ENCODE data around the gene MTG2. TPM values are rescaled to one million over a fixed set of nuclear protein-coding genes. Genes with fewer than 3 reads are reported as not detected.

The MTG2 gene
- polyA plus RNA-seq, 1 donor (not counting 4 experiments of a cell fraction or from before 2014, with no cell fraction given), result 24.7 TPM

DNA sequence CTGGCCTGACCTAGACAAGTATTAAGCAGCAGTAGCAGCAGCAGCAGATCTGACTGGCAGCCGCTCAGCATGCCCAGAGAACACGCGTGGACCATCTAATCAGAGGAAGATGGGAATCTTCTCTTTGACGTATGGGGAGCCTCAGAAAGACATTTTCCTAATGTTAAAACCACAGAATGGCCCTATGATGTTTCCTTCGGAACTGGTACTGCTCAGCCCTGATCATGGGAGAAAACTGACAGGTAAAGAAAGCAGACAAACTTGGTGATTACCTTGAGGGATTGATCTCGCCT is 45.8 kb upstream of the MTG2 start:
- TF ChIP-seq CTCF (optimal IDR thresholded peaks at IDR 0.05 in 1 of 3, IDR thresholded peaks at IDR 0.05 in 1 of 3, conservative IDR thresholded peaks at IDR 0.05 in 1 of 3; ENCODE audit: extremely low read depth in 1 of 3, insufficient read depth in 2 of 3, low read length in 3 of 3) (peak in 1 of 3 experiments; percentile 5), EZH2 (IDR thresholded peaks at IDR 0.05; ENCODE audit: low read length) (no peak)
- FAIRE-seq (no peak), DNase-seq (ENCODE audit: low read depth, low spot score) (no peak)
- peaks cover 7% of the 10 kb centered on the region for H3K9me1 ChIP-seq (ENCODE audit: control insufficient read depth, extremely low read depth, insufficient read depth, low read length)
- no peak overlapping the region for H2AFZ ChIP-seq (ENCODE audit: control insufficient read depth, low read length)
- peaks cover 12% of the 10 kb centered on the region for H3K4me1 ChIP-seq (ENCODE audit: control insufficient read depth, extremely low read depth, insufficient read depth, low read length)
- no peak overlapping the region for H3K9ac ChIP-seq (ENCODE audit: control insufficient read depth, extremely low read depth, insufficient read depth, low read length)
- H3K4me3 ChIP-seq (ENCODE audit: control insufficient read depth in 2 of 3, extremely low read depth in 1 of 3, insufficient read depth in 2 of 3, low read depth in 1 of 3, low read length in 3 of 3), result no peak overlapping the region
- peaks cover 42 to 64% of the 10 kb centered on the region in 2 experiments for H3K36me3 ChIP-seq (ENCODE audit: control insufficient read depth in 2 of 2, extremely low read depth in 1 of 2, insufficient read depth in 2 of 2, low read length in 2 of 2)
- H3K79me2 ChIP-seq (ENCODE audit: control insufficient read depth, insufficient read depth, low read length), result peaks cover 35% of the 10 kb centered on the region
- no peaks in the 10 kb centered on the region for H3K9me3 ChIP-seq (ENCODE audit: control insufficient read depth, low read depth, low read length)
- H3K4me2 ChIP-seq (ENCODE audit: control insufficient read depth, extremely low read depth, insufficient read depth, low read depth, low read length), result no peak overlapping the region
- peaks cover 27% of the 10 kb centered on the region for H4K20me1 ChIP-seq (ENCODE audit: control insufficient read depth, extremely low read depth, insufficient read depth, low read length)
- dilution Hi-C loops (cut with MboI; ENCODE audit: extremely low pct_ligation_motif_present, low sequenced_read_pairs), result no loop called here
- no peaks in the 10 kb centered on the region for H3K27me3 ChIP-seq (ENCODE audit: control insufficient read depth, extremely low read depth, insufficient read depth, low read length)
- no peak overlapping the region for H3K27ac ChIP-seq (ENCODE audit: control insufficient read depth, insufficient read depth, low read length)

DNA sequence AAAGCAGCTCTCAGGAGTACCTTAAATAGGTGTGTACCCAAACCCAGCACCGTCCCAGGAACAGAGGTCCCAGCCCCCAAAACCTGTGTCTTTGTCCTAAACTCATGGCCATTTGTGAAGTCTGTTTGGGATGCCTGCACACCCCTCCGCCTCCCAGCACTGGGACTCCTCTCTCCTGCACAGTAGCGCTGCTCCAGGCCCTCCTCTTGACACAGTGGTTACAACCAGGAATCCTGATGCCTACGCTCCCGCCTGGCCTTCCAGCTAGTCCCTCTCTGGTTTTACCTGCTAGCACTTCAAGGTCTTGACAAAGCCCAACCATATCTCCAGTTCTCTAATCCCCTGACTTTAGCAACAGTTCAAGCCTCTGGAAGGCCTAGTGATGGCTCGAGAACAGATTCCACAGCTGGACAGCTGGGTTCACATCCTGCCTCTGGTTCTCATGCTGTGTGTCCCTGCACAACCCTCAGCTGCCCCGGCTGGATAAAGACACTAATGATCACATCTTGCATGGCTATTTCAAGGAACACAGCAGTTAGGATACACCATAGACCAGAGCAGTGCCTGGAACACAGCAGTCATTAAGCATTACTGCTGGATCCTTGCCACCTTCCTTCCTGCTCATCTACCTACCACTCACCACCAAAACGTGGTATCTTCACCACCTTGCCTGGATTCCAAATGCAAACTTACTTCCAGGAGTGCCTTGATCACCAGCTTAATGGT is 45.2 kb upstream of the MTG2 start:
- Histone ChIP-seq H3K27me3 (ENCODE audit: control insufficient read depth, extremely low read depth, insufficient read depth, low read length) (no peaks in the 10 kb centered on the region), H3K79me2 (ENCODE audit: control insufficient read depth, insufficient read depth, low read length) (peaks cover 41% of the 10 kb centered on the region), H3K9me3 (ENCODE audit: control insufficient read depth, low read depth, low read length) (no peaks in the 10 kb centered on the region), H3K4me1 (ENCODE audit: control insufficient read depth, extremely low read depth, insufficient read depth, low read length) (peaks cover 12% of the 10 kb centered on the region), H4K20me1 (ENCODE audit: control insufficient read depth, extremely low read depth, insufficient read depth, low read length) (peaks cover 29% of the 10 kb centered on the region), H3K4me3 (ENCODE audit: control insufficient read depth in 2 of 3, extremely low read depth in 1 of 3, insufficient read depth in 2 of 3, low read depth in 1 of 3, low read length in 3 of 3) (no peak overlapping the region), H3K9me1 (ENCODE audit: control insufficient read depth, extremely low read depth, insufficient read depth, low read length) (peaks cover 7% of the 10 kb centered on the region), H3K27ac (ENCODE audit: control insufficient read depth, insufficient read depth, low read length) (no peak overlapping the region), H3K4me2 (ENCODE audit: control insufficient read depth, extremely low read depth, insufficient read depth, low read depth, low read length) (no peak overlapping the region), H3K36me3 (ENCODE audit: control insufficient read depth in 2 of 2, extremely low read depth in 1 of 2, insufficient read depth in 2 of 2, low read length in 2 of 2) (peaks cover 39 to 58% of the 10 kb centered on the region in 2 experiments), H3K9ac (ENCODE audit: control insufficient read depth, extremely low read depth, insufficient read depth, low read length) (no peak overlapping the region), H2AFZ (ENCODE audit: control insufficient read depth, low read length) (no peak overlapping the region)
- dilution Hi-C loops (cut with MboI; ENCODE audit: extremely low pct_ligation_motif_present, low sequenced_read_pairs), result no loop called here
- no peak for DNase-seq (ENCODE audit: low read depth, low spot score)
- FAIRE-seq, result no peak
- TF ChIP-seq CTCF (optimal IDR thresholded peaks at IDR 0.05 in 1 of 3, IDR thresholded peaks at IDR 0.05 in 1 of 3, conservative IDR thresholded peaks at IDR 0.05 in 1 of 3; ENCODE audit: extremely low read depth in 1 of 3, insufficient read depth in 2 of 3, low read length in 3 of 3) (no peak), EZH2 (IDR thresholded peaks at IDR 0.05; ENCODE audit: low read length) (no peak)

Measured in keratinocyte (primary cell).